ENCODE results near the gene CSTA. TPM values are rescaled to one million over a fixed set of nuclear protein-coding genes. Genes with fewer than 3 reads are reported as not detected.

CSTA gene
- total and polyA plus RNA-seq, 2 of the 13 experiments (the other 11 are each of a cell fraction or from before 2014, with no cell fraction given) = 3.9 to 11.0 TPM

DNA sequence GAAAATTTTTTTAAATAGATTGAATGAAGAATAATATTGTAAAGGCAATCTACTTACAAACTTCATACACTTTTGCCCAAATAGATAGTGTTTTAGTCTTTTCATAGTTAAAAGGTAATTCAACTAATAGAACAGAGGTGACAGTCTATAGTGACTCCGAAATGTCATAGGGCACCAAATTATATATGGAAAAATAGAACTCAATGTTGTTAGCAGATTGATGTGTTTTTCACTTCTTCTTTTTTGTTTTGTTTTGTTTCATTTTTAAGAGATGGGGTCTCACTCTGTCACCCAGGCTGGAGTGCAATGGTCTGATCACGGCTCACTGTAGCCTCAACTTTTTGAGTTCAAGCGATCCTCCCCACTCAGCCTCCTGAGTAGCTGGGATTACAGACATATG lies 721 bp downstream of the CSTA start:
- TF ChIP-seq, protein P1, sequence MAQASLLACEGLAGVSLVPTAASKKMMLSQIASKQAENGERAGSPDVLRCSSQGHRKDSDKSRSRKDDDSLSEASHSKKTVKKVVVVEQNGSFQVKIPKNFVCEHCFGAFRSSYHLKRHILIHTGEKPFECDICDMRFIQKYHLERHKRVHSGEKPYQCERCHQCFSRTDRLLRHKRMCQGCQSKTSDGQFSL (CRISPR knock-in tag; IDR thresholded peaks at IDR 0.05) = no peak
- TF ChIP-seq, protein P2, sequence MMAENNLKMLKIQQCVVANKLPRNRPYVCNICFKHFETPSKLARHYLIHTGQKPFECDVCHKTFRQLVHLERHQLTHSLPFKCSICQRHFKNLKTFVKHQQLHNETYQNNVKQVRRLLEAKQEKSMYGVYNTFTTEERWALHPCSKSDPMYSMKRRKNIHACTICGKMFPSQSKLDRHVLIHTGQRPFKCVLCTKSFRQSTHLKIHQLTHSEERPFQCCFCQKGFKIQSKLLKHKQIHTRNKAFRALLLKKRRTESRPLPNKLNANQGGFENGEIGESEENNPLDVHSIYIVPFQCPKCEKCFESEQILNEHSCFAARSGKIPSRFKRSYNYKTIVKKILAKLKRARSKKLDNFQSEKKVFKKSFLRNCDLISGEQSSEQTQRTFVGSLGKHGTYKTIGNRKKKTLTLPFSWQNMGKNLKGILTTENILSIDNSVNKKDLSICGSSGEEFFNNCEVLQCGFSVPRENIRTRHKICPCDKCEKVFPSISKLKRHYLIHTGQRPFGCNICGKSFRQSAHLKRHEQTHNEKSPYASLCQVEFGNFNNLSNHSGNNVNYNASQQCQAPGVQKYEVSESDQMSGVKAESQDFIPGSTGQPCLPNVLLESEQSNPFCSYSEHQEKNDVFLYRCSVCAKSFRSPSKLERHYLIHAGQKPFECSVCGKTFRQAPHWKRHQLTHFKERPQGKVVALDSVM (CRISPR knock-in tag; IDR thresholded peaks at IDR 0.05) = peak; percentile 26; the same call in 1 of the 2 replicates
- no peak for TF ChIP-seq YY1 (IDR thresholded peaks at IDR 0.05; ENCODE audit: insufficient read depth, insufficient replicate concordance, low read depth, low read length)
- no TSS peak for BruUV-seq (replicated peaks)
- Histone ChIP-seq H2AFZ (ENCODE audit: low read length) (no peak overlapping the region), H3K4me1 (ENCODE audit: insufficient read depth, low read length) (peaks cover 6% of the 10 kb centered on the region; the same call in 1 of the 2 replicates), H3K27ac (ENCODE audit: extremely low read length, insufficient read depth, low read length) (no peak overlapping the region), H3K9ac (ENCODE audit: insufficient read depth, low read depth, low read length) (no peak overlapping the region), H3K27me3 (ENCODE audit: control insufficient read depth in 1 of 2, insufficient read depth in 2 of 2, low read length in 2 of 2) (no peaks in the 10 kb centered on the region), H4K20me1 (ENCODE audit: insufficient read depth, low read length) (no peaks in the 10 kb centered on the region), H3K4me3 (replicated peaks in 1 of 3; ENCODE audit: insufficient read depth in 1 of 3, low read depth in 2 of 3, low read length in 3 of 3) (no peak overlapping the region), H3K9me3 (ENCODE audit: low read length) (no peaks in the 10 kb centered on the region), H3K79me2 (ENCODE audit: insufficient read depth, low read length) (no peaks in the 10 kb centered on the region), H3K36me3 (replicated peaks in 1 of 2; ENCODE audit: control insufficient read depth in 1 of 2, insufficient read depth in 2 of 2, low read length in 2 of 2) (no peaks in the 10 kb centered on the region), H3K4me2 (ENCODE audit: low read depth, low read length) (no peak overlapping the region)
- WGBS (ENCODE audit: low lambda C conversion rate) = 92% methylated on average over 3 of the region's 3 CpGs
- POLR2A ChIA-PET = no interaction called here
- intact Hi-C loops (cut with micrococcal nuclease; ENCODE audit: unreplicated experiment) = no loop called here
- ATAC-seq = no peak
- no peak for DNase-seq (ENCODE audit: low spot score)
- in situ Hi-C loops (cut with HindIII; ENCODE audit: extremely low pct_ligation_motif_present, low pct_unique_long_range_greater_than_20kb) = no loop called here
- no peak for FAIRE-seq
- CTCF ChIA-PET (ENCODE audit: low intra/inter-chr PET ratio, low total read pairs) = no interaction called here

GRCh38 chr3:122331886-122332285 lies 6.8 kb downstream of the CSTA start:
- Histone ChIP-seq H3K79me2 (ENCODE audit: insufficient read depth, low read length) (no peaks in the 10 kb centered on the region), H3K4me2 (ENCODE audit: low read depth, low read length) (no peak overlapping the region), H3K27me3 (ENCODE audit: control insufficient read depth in 1 of 2, insufficient read depth in 2 of 2, low read length in 2 of 2) (no peaks in the 10 kb centered on the region), H3K9ac (ENCODE audit: insufficient read depth, low read depth, low read length) (no peak overlapping the region), H4K20me1 (ENCODE audit: insufficient read depth, low read length) (no peaks in the 10 kb centered on the region), H2AFZ (ENCODE audit: low read length) (no peak overlapping the region), H3K9me3 (ENCODE audit: low read length) (no peaks in the 10 kb centered on the region), H3K4me1 (ENCODE audit: insufficient read depth, low read length) (no peaks in the 10 kb centered on the region), H3K36me3 (replicated peaks in 1 of 2; ENCODE audit: control insufficient read depth in 1 of 2, insufficient read depth in 2 of 2, low read length in 2 of 2) (no peaks in the 10 kb centered on the region), H3K4me3 (replicated peaks in 1 of 3; ENCODE audit: insufficient read depth in 1 of 3, low read depth in 2 of 3, low read length in 3 of 3) (no peak overlapping the region), H3K27ac (ENCODE audit: extremely low read length, insufficient read depth, low read length) (no peak overlapping the region)
- DNase-seq (ENCODE audit: low spot score) = no peak
- FAIRE-seq = no peak
- POLR2A ChIA-PET = no interaction called here
- 63% methylated on average over 3 of the region's 4 CpGs for WGBS (ENCODE audit: low lambda C conversion rate)
- no peak for ATAC-seq
- no peak for TF ChIP-seq ZNF180 (CRISPR knock-in tag; IDR thresholded peaks at IDR 0.05; ENCODE audit: borderline replicate concordance, low read depth)
- TF ChIP-seq REL (CRISPR knock-in tag; conservative IDR thresholded peaks at IDR 0.05) = no peak
- TF ChIP-seq BCL3 (CRISPR knock-in tag; IDR thresholded peaks at IDR 0.05) = no peak
- no TSS peak for BruUV-seq (replicated peaks)
- CTCF ChIA-PET (ENCODE audit: low intra/inter-chr PET ratio, low total read pairs) = no interaction called here
- intact Hi-C loops (cut with micrococcal nuclease; ENCODE audit: unreplicated experiment) = no loop called here
- in situ Hi-C loops (cut with HindIII; ENCODE audit: extremely low pct_ligation_motif_present, low pct_unique_long_range_greater_than_20kb) = no loop called here

All from HepG2 (cell line).